ENCODE data around the gene PSKH1. TPM values are rescaled to one million over a fixed set of nuclear protein-coding genes. Genes with fewer than 3 reads are reported as not detected.

Gene PSKH1
- total RNA-seq, 1 donor from 2014 or later = 15.5 TPM

DNA sequence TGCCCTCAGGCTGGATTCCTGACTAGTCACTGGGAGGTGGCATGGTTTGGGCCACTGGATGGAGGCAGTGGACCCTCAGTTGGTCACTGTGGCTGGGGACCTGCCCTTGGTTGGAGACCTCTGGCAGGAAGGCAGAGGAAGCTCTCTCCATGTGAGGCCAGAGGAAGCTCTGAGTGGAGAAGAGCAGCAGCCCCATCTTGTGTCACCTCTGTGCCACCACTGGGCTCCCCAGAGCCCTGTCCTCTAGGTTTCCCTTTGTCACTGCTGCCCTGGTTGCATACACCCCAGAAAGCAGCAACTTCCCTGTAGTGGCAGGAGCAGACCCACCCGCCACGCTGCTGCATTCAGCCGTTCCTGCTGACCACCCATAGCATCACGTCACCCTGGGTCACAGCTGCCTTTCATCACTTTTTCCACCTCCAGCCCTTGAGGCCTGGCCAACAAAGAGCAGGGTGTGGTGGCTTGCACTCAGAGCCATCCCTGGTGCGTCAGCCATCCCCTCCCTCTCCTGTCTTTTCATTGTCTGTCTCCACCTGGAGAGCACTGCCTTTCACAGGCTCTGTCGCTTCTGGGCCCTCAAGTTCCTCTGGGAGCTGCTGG lies 26.7 kb downstream of the PSKH1 start:
- Histone ChIP-seq H3K27me3 (ENCODE audit: control insufficient read depth, insufficient read depth, low read length) (no peaks in the 10 kb centered on the region), H3K36me3 (ENCODE audit: control insufficient read depth, insufficient read depth, low read length) (peaks cover 5% of the 10 kb centered on the region), H3K4me3 (ENCODE audit: low read depth, low read length) (no peak overlapping the region)
- no peak for DNase-seq (ENCODE audit: low read depth)
- no peak for FAIRE-seq
- TF ChIP-seq CTCF (IDR thresholded peaks at IDR 0.05; ENCODE audit: insufficient read depth, low read length, severe bottlenecking) = no peak

- no peak for FAIRE-seq
- DNase-seq (ENCODE audit: low read depth) = no peak
Observed at GRCh38 chr16:67922221-67922620, 29.2 kb downstream of the PSKH1 start.

GRCh38 chr16:67922740-67923139 lies 29.7 kb downstream of the PSKH1 start:
- Histone ChIP-seq H3K27me3 (ENCODE audit: control insufficient read depth, insufficient read depth, low read length) (no peaks in the 10 kb centered on the region), H3K4me3 (ENCODE audit: low read depth, low read length) (no peak overlapping the region), H3K36me3 (ENCODE audit: control insufficient read depth, insufficient read depth, low read length) (peaks cover 6% of the 10 kb centered on the region)
- DNase-seq (ENCODE audit: low read depth) (no peak), FAIRE-seq (no peak)
- TF ChIP-seq CTCF (IDR thresholded peaks at IDR 0.05; ENCODE audit: insufficient read depth, low read length, severe bottlenecking) = no peak

More at GRCh38 chr16:67922221-67922620, 29.2 kb downstream of the PSKH1 start:
- H3K36me3 ChIP-seq (ENCODE audit: control insufficient read depth, insufficient read depth, low read length) = peaks cover 2% of the 10 kb centered on the region
- H3K27me3 ChIP-seq (ENCODE audit: control insufficient read depth, insufficient read depth, low read length) = no peaks in the 10 kb centered on the region
- no peak overlapping the region for H3K4me3 ChIP-seq (ENCODE audit: low read depth, low read length)
- no peak for TF ChIP-seq CTCF (IDR thresholded peaks at IDR 0.05; ENCODE audit: insufficient read depth, low read length, severe bottlenecking)

DNA sequence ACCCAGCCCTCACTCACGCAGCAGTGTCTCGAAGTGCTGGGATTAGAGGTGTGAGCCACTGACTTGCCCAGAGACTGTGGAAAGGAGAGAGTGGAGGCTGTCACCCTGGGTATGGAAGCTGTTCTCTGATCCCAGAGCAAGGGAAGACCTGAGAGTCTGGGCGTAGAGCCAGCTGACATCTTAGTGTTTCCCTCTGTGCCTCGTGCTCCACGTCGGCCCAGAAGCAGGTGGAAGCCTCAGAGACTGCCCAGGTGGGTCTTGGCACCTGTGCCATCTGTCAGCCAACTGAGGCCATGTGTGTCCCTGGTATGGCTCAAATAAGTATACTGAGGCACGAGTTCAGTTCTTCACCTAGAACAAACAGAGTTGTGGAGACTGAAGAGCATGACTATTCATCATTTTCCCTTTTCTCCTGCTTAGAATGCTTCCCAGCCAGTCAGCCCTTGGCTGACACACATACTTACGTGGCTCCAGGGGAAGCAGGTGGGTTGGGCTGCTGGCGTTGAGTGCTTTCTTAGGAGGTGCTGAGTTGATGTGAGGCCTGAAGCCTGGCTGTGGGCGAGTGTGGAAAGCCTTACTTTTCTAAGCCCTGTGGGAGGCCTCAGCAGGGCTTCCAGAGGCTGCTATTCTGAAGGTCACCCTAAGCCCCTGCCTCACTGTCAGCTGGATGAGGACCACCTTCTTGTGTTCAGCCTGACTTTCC lies 30.5 kb downstream of the PSKH1 start:
- Histone ChIP-seq H3K4me3 (ENCODE audit: low read depth, low read length) (no peak overlapping the region), H3K36me3 (ENCODE audit: control insufficient read depth, insufficient read depth, low read length) (peaks cover 8% of the 10 kb centered on the region), H3K27me3 (ENCODE audit: control insufficient read depth, insufficient read depth, low read length) (no peaks in the 10 kb centered on the region)
- DNase-seq (ENCODE audit: low read depth) = no peak
- no peak for TF ChIP-seq CTCF (IDR thresholded peaks at IDR 0.05; ENCODE audit: insufficient read depth, low read length, severe bottlenecking)
- peak; percentile 28 for FAIRE-seq

DNA sequence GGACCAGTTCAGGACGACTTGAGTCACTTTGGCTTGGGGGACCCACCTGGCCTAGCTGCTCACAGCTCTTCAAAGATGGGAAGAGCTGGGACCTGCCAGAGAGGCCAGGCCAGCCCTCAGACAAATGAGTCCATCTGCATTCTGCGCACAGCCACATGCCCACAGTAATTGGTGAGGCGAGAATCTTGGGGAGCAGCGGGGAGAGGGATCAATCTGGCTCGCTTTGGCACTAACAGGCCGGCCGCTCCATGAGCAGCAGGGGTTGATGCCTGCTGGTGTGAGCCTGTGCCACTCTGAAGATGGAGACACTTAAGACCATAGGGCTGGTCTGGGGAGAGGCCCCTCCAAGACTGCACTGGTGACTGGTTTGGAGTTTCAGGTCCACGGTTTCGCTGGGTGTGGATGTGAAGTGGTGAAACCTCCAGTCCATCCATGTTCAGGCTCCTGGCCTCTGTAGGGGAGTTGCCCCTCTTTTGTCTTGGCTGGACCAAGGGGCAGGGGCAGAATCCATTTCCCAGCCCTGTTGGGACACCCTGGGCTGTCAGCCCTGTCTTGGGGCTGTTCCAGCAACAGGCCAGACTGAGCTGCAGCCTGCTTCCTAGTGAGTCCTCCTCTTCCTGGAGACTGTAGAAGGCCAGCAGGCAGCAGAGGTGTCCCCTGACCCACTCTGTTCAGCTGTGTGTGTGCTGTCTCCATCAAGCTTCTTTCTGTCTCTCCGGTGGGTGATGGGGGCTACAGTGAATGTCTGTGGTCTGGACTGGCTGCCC lies 31.3 kb downstream of the PSKH1 start:
- no peak for FAIRE-seq
- H3K4me3 ChIP-seq (ENCODE audit: low read depth, low read length) = no peak overlapping the region
- TF ChIP-seq CTCF (IDR thresholded peaks at IDR 0.05; ENCODE audit: insufficient read depth, low read length, severe bottlenecking) = no peak
- DNase-seq (ENCODE audit: low read depth) = no peak
- peaks cover 12% of the 10 kb centered on the region for H3K36me3 ChIP-seq (ENCODE audit: control insufficient read depth, insufficient read depth, low read length)
- no peaks in the 10 kb centered on the region for H3K27me3 ChIP-seq (ENCODE audit: control insufficient read depth, insufficient read depth, low read length)
